Activated CD8-positive, alpha-beta memory T cell treated with anti-CD3 and anti-CD28 coated beads, Interleukin-2, amount 50 U/mL, for 24 hours (primary cell): Measurements from ENCODE around the gene C1orf226.

Experiments used
- DNase-seq: peaks from one replicate; pipeline ENCODE4 v3.0.0-alpha.2; 2020; ENCODE audit errors: extremely low read depth

Gene C1orf226

GRCh38 chr1:162365284-162366020 lies 16.1 kb upstream of the C1orf226 start:
- no peak for DNase-seq

GRCh38 chr1:162366149-162366548 lies 15.4 kb upstream of the C1orf226 start:
- no peak for DNase-seq

GRCh38 chr1:162366671-162367070 lies 14.9 kb upstream of the C1orf226 start:
- DNase-seq: no peak

GRCh38 chr1:162367073-162367472 lies 14.5 kb upstream of the C1orf226 start:
- no peak for DNase-seq

DNA sequence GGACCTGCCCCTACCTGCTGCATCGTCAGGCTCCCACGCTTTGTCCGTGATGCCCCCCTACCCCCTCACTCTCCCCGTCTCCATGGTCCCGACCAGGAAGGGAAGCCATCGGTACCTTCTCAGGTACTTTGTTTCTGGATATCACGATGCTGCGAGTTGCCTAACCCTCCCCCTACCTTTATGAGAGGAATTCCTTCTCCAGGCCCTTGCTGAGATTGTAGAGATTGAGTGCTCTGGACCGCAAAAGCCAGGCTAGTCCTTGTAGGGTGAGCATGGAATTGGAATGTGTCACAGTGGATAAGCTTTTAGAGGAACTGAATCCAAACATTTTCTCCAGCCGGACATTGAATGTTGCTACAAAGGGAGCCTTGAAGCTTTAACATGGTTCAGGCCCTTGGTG lies 13.8 kb upstream of the C1orf226 start:
- no peak for DNase-seq

DNA sequence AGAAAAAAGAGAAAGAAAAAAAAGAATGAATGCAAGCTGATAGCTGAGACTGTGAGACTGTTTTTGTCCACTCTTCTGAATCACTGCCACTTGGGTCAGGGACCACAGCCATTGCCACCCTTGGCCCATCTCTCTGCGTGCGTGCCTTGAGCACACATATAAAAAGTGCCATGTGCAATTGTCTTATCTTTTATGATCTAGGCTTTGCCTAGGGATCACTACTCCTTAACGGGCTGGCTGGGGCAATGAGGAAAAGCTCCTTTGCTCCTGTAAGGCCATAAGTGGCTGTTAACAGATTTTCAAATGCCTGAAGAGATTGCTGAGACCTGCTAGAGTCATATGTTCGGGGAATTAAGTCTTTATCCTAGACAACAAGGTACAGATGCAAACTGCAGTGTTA lies 13.1 kb upstream of the C1orf226 start:
- DNase-seq: no peak

DNA sequence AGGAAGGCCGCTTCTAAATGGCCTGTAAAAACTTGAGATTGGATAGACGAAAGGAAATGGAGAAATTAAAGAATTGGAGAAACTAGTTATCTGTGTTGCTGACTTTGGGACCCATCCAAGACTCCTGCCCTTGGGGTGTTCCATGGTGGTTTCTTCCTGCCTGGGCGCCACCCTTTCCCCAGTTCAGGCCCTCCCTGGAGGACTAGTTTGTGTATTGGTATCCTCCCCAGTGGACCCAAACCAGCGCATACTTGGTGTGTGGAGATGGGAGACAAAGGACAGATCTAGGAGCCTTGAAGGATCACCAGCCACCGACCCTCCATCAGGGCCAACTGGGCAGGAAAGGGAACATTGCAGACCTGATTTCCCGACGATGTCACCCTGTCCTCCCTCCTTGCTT lies 12.0 kb upstream of the C1orf226 start:
- DNase-seq: no peak

GRCh38 chr1:162370161-162370560 lies 11.4 kb upstream of the C1orf226 start:
- no peak for DNase-seq

GRCh38 chr1:162370721-162371120 lies 10.8 kb upstream of the C1orf226 start:
- DNase-seq: no peak

DNA sequence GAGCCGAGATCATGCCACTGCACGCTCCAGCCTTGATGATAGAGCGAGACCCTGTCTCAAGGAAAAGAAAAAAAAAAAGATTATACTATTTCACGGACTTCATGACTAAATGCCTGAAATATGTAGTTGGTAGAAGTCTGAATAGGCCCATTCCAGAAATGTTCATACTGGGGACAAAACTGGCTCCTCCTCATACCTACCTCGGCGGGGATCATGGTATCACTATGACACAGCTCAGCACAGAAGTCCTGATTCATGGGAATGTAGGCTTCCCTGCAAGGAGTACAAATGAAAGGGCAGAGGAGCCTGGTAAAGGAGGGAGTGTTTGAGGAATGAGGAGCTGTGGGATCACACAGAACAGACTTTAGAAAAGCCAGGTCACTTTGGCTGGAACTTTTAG lies 9.9 kb upstream of the C1orf226 start:
- DNase-seq: no peak

- no peak for DNase-seq
Observed at GRCh38 chr1:162372159-162373071, 9.1 kb upstream of the C1orf226 start.

GRCh38 chr1:162373072-162373427 lies 8.5 kb upstream of the C1orf226 start:
- DNase-seq: no peak

- no peak for DNase-seq
Observed at GRCh38 chr1:162373541-162374260, 7.8 kb upstream of the C1orf226 start.

DNA sequence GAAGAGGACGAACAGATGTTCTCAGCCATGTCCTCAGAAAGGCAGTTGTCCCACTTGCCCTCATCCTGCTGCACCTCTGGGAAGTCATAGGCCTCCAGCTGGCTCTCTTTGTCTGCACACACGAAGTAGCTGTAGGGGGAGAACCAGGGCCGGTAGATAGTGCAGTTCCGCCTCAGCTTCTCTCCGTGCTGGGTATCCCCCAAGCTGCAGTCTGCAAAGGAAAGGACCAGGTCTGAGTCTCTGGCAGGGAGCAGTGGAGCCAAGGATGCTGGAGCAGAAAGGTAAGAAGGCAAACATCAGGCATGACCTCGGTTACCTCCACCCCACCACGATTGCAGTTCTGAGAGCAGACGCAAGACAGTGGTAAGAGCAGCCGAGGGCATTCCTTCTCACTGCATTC lies 7.1 kb upstream of the C1orf226 start:
- no peak for DNase-seq

DNA sequence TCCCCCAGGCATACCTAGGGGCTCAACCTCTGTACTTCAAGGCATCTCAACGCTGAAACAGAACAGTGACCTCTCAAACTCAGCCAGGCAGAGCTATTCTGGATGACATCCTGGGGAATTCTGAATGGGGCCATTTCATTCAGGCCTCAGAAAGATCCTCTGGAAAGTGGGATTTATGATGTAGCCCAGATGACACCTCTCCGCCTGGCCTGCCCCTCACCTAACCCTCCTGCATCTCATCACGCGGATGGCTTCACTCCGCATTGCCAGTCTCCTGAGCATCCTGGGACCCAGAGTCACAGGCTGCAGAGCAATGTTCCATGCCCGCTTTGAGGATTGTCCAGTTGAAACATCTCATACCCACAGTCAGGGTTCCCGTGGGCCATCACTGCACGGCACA lies 6.1 kb upstream of the C1orf226 start:
- no peak for DNase-seq

GRCh38 chr1:162376691-162377090 lies 4.8 kb upstream of the C1orf226 start, which contains the start of gene SPATA46:
Gene SPATA46 (minus strand): TSS chr1:162376854. CDS start chr1:162376790, 64 bp downstream.
- DNase-seq: no peak

DNA sequence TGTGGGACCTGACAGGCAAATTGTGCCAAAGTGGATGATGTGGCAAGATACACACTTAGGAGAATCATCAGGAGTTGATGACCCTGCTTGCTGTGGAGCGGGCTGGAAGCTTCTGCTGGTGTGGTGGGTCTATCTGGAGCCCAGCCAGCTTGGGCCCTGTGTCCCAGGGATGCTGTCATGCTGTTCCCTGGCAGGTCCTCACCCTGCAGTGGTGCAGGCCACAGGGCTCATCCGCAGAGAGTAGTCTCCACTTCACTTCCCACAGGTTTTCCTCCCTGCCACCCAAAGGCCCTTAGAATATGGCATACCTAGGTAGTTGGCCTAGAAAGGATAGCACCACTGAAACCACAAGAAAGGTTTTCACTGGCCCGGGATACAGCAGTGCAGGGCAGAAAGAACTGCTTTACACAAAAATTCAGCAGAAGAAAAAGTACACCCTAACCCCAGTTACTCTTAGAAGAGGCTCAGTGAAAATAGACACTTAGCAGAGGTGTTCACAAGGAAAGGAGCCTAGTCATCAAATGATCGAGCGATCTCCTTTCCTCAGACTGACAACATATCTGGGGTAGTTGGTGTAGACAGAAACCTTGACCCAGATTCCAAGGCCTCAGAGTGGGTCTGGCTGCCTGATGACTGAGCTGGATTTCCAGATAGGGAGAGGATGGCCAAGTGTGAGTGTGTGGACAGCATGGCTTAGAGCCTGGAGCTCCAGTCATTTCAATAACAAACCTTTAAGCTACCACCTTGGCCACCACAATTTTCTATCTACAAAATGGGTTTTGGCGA lies 1.3 kb upstream of the C1orf226 start:
- DNase-seq: no peak

DNA sequence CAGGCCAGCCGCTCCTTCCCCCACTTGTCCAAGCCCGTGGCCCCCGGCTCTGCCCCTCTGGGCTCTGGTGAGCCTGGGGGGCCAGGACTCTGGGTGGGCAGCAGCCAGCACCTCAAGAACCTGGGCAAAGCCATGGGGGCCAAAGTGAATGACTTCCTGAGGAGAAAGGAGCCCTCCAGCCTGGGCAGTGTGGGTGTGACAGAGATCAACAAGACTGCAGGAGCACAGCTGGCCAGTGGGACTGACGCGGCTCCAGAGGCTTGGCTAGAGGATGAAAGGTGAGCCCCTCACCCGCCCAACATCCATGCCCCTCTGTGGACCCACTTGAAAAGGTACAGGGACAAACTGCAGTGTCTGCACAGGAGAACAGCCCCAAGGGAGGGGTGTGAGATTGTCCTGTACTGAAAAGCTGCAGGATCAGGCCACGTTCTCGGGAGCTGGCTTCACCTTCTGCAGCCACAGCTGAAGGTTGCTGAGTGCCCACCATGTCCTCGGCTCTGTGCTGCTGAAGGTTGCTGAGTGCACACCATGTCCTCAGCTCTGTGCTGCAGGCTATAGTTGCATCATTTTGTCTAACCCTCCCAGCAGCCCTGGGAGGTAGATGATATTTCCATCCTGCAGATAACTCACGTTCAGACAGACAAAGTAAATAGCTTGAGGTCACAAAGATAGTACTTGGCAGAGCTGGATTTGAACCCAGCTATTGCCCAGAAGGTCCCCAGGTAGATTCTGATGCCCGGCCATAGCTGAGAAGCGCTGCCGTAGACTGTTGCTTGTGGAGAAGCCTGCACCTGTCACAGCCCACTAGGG lies 618 bp downstream of the C1orf226 start:
- no peak for DNase-seq

DNA sequence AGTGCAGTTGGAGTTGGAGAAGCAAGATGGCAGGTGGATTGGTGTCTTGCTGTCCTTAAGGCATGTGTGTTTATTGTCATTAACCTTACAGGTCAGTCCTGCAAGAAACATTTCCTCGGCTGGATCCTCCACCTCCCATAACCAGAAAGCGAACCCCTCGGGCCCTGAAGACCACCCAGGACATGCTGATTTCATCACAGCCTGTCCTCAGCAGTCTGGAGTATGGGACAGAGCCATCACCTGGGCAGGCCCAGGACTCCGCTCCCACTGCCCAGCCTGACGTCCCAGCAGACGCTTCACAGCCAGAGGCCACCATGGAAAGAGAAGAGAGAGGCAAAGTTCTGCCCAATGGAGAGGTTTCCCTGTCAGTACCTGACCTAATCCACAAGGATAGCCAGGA lies 1.6 kb downstream of the C1orf226 start:
- DNase-seq: no peak

DNA sequence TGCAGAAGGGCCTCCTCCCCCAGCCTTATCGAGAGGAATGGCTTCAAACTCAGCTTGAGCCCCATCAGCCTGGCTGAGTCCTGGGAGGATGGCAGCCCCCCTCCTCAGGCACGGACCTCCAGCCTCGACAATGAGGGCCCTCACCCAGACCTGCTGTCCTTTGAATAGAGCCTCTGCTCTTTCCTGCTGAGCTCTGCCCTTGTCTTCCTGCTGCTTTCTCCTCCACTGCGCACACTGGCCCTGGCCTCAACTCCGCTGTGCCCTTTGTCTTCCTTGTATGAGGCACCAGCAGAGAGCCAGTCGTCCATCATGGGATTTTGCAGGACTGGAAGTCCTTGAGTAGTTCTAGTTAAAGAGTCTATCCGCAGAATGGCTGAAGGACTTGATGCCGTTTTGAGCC lies 2.0 kb downstream of the C1orf226 start:
- no peak for DNase-seq

DNA sequence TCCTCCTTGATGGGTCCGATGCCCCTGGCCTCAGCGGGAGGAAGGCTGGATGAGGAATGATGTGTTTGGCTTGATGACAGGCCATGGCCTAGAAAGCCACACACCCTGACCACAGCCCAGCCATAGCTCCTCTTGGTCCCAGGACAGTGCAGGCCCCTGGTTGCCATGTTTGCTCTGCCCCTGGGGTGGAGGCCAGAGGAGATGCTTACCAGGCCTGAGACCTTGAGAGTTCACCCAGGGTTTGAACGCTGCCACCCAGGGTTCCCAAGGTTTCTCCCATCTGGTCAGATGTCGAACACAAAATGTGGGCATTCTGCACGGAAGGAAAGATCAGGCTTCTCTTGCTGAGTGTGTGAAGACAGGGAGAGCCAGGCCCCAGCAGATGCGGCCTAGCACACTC lies 2.6 kb downstream of the C1orf226 start:
- no peak for DNase-seq
